K562 (cell line): Measurements from ENCODE around the gene CFAP69. TPM values are rescaled to one million over a fixed set of nuclear protein-coding genes. Genes with fewer than 3 reads are reported as not detected.
A peak's percentile ranks its signal among the peaks of the same experiment; 100 is the strongest.

Experiments
- CBFA2T3 ChIP-seq: fragments of 450-650 bp; IDR thresholded peaks from 2 replicates; pipeline ENCODE4 v1.6.1; 2017
- CBX5 ChIP-seq: IDR thresholded peaks from 2 replicates; pipeline ENCODE4 v1.6.1; 2014; ENCODE audit warnings: low read depth, borderline replicate concordance
- EP300 ChIP-seq: IDR thresholded peaks from 2 replicates; pipeline ENCODE4 v1.6.1; 2012; ENCODE audit warnings: low read length, improper control_type of control experiment
- FOSL1 ChIP-seq: fragments of 200-800 bp; sonication (Bioruptor generic); conservative IDR thresholded peaks from 2 replicates; pipeline ENCODE4 v1.6.1; 2016; ENCODE audit warnings: missing genetic modification characterization, missing compliant biosample characterization
- HMGN3 ChIP-seq: IDR thresholded peaks from 2 replicates; pipeline ENCODE4 v1.6.1; 2011; ENCODE audit warnings: borderline replicate concordance, low read depth, mild to moderate bottlenecking, mixed read lengths, low read length; ENCODE audit not compliant: insufficient read length; ENCODE audit errors: extremely low read depth
- HNRNPK ChIP-seq: fragments of 200-400 bp; formaldehyde crosslinking; IDR thresholded peaks from one replicate; pipeline ENCODE4 v1.6.1; 2018; ENCODE audit warnings: mild to moderate bottlenecking, low read depth, low read length; ENCODE audit not compliant: poor library complexity, severe bottlenecking
- KLF13 ChIP-seq: fragments of 450-650 bp; IDR thresholded peaks from 2 replicates; pipeline ENCODE4 v1.6.1; 2016; ENCODE audit warnings: missing genetic modification characterization, low read depth, mild to moderate bottlenecking, missing compliant biosample characterization, moderate library complexity, borderline replicate concordance
- LCOR ChIP-seq: sonication (generic); formaldehyde crosslinking; IDR thresholded peaks from 2 replicates; pipeline ENCODE4 v1.8.0; 2022; ENCODE audit warnings: mild to moderate bottlenecking, missing genetic modification reagents
- NCOA6 ChIP-seq: fragments of 450-650 bp; IDR thresholded peaks from 2 replicates; pipeline ENCODE4 v1.6.1; 2017; ENCODE audit warnings: mild to moderate bottlenecking
- TARDBP ChIP-seq: fragments of 450-650 bp; IDR thresholded peaks from 2 replicates; pipeline ENCODE4 v1.6.1; 2016
- TCF3 ChIP-seq: sonication (generic); formaldehyde crosslinking; IDR thresholded peaks from 2 replicates; pipeline ENCODE4 v1.4.0; 2020; ENCODE audit warnings: mild to moderate bottlenecking, missing genetic modification reagents
- ZEB2 ChIP-seq: fragments of 450-650 bp; IDR thresholded peaks from 2 replicates; pipeline ENCODE4 v1.6.1; 2016
- ZNF282 ChIP-seq: sonication (generic); formaldehyde crosslinking; IDR thresholded peaks from 2 replicates; pipeline ENCODE4 v1.8.1; 2023; ENCODE audit warnings: missing genetic modification reagents
- ZNF445 ChIP-seq: fragments of 250-450 bp; sonication (Bioruptor Pico); IDR thresholded peaks from 2 replicates; pipeline ENCODE4 v1.4.0; 2020; ENCODE audit warnings: low read depth, mild to moderate bottlenecking, moderate library complexity
- polyA plus RNA-seq, 8 experiments: library from polyadenylated mRNA; depleted of rRNA in 4 of 8; stranded (reverse) in 5 of 8; unstranded in 3 of 8; fragments of >200 nt; fragmentation: Nextera tagmentation in 2 of 8; fragmentation: Illumina TruSeq in 1 of 8; extraction: Ambion mirVana in 2 of 8; extraction: Trizol in 1 of 8; gene quantifications; 2 replicates each; pipeline versions ENCODE4 v1.2.1 to v1.2.3, GENCODE V29; 2011 to 2014; ENCODE audit warnings: inconsistent platforms in 1 of 8, missing spikeins in 1 of 8
- total RNA-seq, 7 experiments: library from RNA; depleted of rRNA in 6 of 7; stranded (reverse); fragments of >200 nt in 6 of 7; fragmentation: Illumina TruSeq in 2 of 7; extraction: Trizol in 2 of 7; gene quantifications; 2 replicates each; pipeline versions ENCODE4 v1.2.1 to v1.2.3, GENCODE V29; 2011 to 2021; ENCODE audit warnings: low replicate concordance in 1 of 7
- TF ChIP-seq, protein P1 (sequence below): fragments of 450-650 bp; IDR thresholded peaks from 2 replicates; pipeline ENCODE4 v1.7.1; 2018; ENCODE audit warnings: mild to moderate bottlenecking, low read depth; ENCODE audit not compliant: partially characterized antibody
- TF ChIP-seq, protein P2 (sequence below): sonication (generic); formaldehyde crosslinking; IDR thresholded peaks from 2 replicates; pipeline ENCODE4 v1.5.0; 2020; ENCODE audit warnings: missing genetic modification reagents
- TF ChIP-seq, protein P3 (sequence below): fragments of 450-650 bp; IDR thresholded peaks from 2 replicates; pipeline ENCODE4 v1.7.0; 2016; ENCODE audit warnings: borderline replicate concordance

Gene CFAP69
- total and polyA plus RNA-seq, 9 of the 15 experiments (the other 6 are each of a cell fraction or from before 2014, with no cell fraction given), result 0.24 to 5.1 (median 1.7) TPM

DNA sequence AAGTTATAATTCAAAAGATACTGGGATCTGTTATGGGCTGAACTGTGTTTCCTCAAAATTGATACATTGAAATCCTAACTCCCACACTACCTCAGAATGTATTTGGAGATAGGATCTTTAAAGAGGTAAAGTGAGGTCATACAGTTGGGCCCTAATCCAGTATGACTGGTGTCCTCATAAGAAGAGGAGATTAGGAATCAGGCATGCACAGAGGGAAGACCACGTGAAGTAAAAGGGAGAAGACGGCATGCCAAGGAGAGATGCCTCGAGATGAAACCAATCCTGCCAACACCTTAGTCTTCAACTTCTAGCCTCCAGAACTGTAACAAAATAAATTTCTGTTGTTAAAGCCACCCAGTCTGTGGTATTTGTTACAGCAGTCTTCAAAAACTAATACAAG, 5.9 kb upstream of the CFAP69 start (continued):
- TF ChIP-seq, protein P1, sequence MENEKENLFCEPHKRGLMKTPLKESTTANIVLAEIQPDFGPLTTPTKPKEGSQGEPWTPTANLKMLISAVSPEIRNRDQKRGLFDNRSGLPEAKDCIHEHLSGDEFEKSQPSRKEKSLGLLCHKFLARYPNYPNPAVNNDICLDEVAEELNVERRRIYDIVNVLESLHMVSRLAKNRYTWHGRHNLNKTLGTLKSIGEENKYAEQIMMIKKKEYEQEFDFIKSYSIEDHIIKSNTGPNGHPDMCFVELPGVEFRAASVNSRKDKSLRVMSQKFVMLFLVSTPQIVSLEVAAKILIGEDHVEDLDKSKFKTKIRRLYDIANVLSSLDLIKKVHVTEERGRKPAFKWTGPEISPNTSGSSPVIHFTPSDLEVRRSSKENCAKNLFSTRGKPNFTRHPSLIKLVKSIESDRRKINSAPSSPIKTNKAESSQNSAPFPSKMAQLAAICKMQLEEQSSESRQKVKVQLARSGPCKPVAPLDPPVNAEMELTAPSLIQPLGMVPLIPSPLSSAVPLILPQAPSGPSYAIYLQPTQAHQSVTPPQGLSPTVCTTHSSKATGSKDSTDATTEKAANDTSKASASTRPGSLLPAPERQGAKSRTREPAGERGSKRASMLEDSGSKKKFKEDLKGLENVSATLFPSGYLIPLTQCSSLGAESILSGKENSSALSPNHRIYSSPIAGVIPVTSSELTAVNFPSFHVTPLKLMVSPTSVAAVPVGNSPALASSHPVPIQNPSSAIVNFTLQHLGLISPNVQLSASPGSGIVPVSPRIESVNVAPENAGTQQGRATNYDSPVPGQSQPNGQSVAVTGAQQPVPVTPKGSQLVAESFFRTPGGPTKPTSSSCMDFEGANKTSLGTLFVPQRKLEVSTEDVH, result no peak
- TF ChIP-seq TCF3 (CRISPR knock-in tag) (no peak), CBFA2T3 (peak; percentile 55), ZNF282 (no peak), CBX5 (no peak), NCOA6 (no peak), TARDBP (no peak), EP300 (peak; percentile 39; the same call in 1 of the 2 replicates), LCOR (CRISPR knock-in tag) (no peak), ZNF445 (no peak), ZEB2 (no peak), HNRNPK (no peak), FOSL1 (no peak), KLF13 (tag) (no peak), HMGN3 (no peak)
- TF ChIP-seq, protein P2, sequence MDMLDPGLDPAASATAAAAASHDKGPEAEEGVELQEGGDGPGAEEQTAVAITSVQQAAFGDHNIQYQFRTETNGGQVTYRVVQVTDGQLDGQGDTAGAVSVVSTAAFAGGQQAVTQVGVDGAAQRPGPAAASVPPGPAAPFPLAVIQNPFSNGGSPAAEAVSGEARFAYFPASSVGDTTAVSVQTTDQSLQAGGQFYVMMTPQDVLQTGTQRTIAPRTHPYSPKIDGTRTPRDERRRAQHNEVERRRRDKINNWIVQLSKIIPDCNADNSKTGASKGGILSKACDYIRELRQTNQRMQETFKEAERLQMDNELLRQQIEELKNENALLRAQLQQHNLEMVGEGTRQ, result no peak
- TF ChIP-seq, protein P3, sequence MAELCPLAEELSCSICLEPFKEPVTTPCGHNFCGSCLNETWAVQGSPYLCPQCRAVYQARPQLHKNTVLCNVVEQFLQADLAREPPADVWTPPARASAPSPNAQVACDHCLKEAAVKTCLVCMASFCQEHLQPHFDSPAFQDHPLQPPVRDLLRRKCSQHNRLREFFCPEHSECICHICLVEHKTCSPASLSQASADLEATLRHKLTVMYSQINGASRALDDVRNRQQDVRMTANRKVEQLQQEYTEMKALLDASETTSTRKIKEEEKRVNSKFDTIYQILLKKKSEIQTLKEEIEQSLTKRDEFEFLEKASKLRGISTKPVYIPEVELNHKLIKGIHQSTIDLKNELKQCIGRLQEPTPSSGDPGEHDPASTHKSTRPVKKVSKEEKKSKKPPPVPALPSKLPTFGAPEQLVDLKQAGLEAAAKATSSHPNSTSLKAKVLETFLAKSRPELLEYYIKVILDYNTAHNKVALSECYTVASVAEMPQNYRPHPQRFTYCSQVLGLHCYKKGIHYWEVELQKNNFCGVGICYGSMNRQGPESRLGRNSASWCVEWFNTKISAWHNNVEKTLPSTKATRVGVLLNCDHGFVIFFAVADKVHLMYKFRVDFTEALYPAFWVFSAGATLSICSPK, result no peak
